ENCODE data around the gene RNASE12.
A peak's percentile ranks its signal among the peaks of the same experiment; 100 is the strongest.
"Not testable (repeated sequence)": the region's sequence is repeated elsewhere in the genome, so short reads cannot be mapped to it uniquely, and the experiment has no call there.

RNASE12 gene

DNA sequence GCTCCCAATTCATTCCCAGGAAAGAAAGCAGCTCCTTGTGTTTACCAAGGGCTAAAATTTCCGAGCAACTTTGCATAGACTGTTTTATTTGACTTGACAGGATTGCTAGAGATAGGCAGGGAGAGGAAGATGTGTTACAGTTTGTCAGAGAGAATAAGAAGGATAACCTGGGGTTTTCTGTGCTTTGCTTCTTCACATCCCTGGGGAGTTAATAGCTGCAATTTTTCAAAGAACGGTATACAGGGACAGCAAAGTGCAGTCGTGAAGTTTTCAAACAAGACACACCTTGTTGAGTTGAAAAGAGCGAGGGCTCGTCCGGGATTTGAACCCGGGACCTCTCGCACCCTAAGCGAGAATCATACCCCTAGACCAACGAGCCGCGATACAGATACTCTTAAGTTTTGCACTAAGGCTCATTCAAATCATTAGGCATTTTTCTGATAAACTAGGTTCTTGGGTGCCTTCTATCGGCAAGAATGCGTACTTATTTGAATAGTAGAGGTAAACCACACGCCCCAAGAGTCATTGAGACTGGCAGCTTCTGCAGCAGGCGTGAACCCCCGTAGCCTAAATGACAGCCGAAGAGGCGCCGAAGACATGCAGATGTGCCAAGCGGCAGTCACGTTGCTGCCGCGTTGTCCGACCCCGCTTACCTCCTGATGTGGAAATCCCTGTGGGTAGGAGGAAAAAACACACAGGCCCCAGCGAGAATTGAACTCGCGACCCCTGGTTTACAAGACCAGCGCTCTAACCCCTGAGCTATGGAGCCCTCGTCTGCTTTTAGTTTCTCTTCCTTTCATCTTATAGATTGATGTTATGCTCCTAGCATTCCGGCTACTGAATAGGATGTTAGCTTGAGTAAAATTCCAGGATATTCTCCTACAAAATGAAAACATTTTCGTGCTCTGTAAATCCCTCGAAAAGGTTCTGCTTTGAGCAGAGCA is 22.2 kb upstream of the RNASE12 start:
- DNase-seq (ENCODE audit: low read depth), result peak; percentile 67

DNA sequence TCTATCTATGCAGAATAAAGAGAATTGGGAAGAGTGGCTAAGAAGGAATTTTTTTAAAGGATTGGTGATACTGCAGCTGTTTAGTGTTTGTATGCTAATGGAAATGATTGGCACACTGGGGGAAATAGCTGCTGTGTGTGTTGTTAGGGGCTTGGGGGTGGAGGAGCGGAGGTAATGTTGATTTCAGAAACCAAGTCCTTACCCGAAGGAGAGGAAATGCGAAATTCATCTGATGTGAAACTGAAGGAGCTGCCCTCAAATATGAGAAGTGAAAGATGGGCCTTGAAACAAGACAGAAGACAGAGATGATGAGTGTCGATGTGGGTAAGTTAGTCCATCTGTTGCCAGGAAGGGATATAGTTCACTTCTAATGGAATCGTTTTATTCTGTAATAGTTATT is 21.2 kb upstream of the RNASE12 start:
- no peak for DNase-seq (ENCODE audit: low read depth)

DNA sequence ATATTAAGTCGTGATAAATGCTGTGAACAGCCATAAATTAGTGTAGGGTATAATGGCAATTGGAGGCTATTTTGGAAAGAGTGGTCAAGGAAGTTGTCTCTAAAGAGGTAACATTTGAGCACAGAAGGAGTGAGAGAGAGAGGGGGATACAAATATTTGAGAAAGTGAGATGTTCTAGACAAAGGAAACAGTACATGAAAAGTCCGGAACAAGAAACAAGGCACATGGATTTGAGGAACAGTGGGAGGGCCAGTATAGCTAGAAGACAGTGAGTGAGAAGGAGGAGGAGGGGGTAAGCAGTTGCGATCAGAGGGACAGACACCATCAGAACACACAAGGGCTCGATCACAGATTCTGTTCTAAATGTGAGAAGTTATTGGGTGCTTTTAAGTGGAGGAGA is 20.1 kb upstream of the RNASE12 start:
- DNase-seq (ENCODE audit: low read depth), result no peak

DNA sequence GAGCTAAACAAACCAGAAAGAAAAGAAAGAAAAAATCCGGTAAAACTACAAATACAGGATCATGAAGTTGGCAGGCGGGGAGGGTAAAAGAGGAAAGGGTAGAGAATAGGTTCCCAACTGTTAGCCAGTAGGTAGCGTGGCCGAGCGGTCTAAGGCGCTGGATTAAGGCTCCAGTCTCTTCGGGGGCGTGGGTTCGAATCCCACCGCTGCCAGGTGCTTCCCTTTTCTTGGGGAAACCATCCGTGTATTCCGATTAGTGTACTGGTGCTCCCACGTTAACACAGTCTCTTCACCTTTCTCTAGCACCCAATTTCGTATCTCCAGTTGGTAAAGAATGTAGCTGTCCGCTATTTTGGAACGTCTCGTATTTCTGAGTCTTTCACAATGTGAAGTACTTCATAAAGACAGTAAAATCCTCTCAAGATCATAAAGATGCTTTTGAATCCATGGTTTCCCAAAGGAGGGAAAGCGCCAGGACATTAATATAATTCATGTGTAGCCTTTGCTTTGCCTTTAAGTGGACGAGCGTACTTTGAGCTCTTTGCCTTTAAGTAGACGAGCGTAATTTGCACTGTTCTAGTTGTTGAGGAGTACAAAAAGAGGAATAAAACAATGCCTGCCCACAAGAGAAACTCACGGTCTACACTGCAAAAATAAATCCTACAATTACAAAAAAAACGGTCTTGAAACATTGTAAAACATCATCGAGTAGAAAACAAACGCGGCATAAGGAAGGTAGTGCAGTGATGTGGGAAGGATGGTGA is 19.0 kb upstream of the RNASE12 start:
- DNase-seq (ENCODE audit: low read depth), result peak; percentile 70

DNA sequence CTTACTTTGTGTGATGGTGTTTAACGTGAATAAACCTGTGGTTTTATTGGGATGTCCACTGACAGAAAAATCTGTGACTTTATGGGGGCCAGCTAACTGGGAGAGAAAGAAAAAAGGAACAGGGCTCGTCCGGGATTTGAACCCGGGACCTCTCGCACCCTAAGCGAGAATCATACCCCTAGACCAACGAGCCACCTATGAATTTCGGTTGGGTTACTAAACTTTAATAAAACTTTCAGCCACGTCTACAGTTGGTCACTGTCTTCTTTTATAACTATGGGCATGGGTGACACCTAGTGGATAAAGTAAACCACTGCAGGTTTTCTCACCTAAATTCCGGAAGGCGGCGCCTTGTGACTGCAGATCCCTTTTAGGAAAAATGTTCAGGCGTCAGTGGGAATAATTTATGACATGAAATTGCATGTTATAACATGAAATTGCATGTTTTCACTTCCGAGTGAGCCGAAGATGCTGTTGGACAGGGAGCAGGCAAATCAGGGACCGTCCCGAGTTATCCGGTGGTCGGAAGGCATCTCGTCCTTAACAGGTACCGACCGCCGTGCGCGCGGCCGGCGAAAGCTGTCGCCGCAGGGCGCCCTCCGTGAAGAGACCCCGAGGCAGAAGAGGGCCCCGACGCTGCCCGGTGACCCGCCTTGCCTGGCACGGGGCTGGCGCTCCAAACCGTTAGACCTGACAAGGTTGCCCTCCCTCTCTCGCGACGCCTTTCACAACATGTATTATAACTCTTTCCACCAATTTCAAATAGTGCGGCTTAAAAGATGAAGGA is 18.2 kb upstream of the RNASE12 start:
- DNase-seq (ENCODE audit: low read depth), result no peak

DNA sequence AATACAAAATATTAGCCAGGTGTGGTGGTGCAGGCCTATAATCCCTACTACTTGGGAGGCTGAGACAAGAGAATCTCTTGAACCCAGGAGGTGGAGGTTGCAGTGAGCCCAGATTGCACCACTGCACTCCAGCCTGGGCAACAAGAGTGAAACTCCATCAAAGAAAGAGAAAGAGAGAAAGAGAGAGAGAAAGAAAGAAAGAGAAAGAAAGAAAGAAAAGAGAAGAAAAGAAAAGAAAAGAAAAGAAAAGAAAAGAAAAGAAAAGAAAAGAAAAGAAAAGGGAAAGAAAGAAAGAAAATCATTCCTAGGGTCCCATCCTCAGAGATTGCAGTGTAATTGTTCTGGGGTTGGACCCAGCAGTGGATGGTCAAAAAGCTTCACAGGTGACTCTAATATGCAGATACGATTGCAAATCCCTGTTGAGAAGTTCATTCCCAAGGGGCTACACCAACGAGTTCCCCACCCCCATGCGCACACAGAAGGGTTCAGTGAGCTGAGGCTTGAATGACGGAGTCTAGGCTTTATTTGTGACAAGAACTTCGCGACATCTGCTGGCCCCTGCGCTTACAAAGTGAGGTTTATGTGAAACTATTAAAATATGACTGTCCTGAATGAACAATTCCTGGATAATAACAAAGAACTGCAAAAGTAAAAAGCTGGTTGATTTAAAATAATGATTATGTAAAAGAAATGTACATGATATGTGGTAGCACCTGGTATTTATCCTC is 17.4 kb upstream of the RNASE12 start:
- no peak for DNase-seq (ENCODE audit: low read depth)

DNA sequence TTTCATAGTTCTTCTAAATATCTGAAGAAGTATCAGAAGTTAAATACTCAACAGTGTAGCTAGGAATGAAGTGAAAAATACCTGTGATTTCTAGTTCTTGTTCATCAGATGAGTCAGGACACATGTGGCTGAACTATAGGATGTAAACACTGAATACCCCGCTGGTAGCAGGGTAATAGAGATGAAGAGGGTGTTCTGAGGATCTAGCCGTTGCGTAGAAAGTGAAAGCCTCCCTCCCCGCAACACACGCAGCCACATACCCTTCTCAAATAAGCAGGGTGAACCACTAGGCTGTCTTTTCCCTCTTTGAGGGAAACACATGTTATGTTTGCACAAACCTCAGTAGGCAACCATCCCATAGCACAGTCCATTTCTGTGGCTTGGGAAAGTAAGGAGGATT is 16.4 kb upstream of the RNASE12 start:
- no peak for DNase-seq (ENCODE audit: low read depth)

DNA sequence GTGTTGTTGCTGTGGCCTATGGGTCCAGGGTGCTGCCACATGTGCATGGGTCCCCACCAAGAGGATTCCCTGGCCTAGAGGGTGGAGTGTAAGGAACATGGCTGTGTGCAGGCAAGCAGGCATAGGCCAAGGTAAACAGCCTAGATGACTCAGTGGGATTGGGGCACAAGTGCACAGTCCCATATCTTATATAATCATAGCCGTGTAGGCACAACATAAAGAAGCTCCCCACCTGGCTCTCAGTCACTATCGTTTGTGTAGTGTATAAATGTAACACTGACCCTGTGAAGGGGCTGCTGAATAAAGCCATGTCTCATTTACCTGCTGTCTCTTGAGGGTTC is 15.7 kb upstream of the RNASE12 start:
- no peak for DNase-seq (ENCODE audit: low read depth)

DNA sequence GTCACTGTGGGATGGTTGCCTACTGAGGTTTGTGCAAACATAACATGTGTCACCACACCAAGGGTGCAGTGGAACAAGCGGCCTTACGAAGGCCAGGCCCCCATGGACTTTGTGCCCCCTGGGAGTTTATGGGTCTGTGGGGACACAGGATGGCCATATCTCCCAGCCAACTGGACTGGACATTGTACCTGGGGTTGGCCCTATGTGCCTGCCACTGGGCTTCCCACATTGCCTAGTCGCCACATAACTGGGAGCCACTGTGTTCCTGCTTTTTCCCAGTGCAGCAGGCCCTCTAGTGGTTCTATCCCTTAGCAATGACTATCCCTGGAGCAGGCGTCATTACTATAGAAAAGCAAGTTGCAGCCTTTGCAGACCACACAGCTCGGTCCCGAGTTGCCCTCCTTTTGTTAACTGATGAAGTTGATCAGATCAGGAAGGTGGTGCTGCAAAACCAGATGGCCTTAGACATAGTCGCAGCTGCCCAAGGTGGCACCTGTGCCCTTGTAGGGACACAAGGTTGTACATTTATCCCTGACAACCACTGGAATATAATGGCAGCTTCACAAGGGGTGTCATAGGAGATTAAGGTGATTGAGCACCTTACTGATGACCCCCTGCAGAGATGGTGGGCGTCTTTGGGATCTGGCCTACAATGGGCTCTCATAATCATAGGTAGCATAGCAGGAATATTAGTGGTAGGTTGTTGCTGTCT is 15.2 kb upstream of the RNASE12 start:
- DNase-seq (ENCODE audit: low read depth), result no peak

DNA sequence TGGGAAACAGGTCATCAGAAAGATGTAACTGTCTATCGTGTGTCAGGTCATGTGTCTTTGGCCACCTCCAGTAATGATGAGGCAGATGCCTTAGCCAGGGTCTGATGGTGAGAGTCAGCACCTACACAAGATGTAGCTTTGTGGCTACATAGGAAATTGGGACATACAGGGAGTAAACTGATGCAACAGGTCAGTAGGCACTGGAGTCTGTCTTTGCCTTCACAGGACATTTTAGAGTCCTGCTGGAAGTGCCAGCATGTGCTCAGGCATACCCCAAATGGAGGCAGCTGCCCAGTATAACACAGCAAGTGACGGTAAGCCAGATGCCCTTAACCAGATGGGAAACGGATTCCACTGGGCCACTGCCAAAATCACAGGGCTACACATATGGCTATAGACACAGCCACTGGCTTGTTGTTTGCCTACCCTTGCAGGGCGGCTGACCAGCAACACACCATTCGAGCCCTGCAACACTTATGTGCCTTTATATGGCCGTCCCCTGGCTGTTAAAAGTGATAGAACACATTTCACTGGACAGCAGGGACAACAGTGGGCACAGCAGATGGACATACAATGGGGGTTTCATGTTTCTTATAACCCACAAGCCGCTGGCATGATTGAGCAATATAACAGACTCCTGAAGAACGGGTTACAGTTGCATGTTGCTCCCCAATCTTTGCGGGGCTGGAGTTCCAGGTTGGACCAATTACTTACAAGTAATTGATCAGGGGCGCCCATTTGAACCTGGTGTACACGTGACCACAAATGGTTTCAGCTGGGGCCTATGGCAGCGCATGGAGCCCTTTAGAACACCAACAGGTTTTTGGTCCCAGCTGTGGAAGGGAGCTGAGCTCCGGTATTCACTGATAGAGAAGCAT is 12.9 kb upstream of the RNASE12 start:
- no peak for DNase-seq (ENCODE audit: low read depth)

DNA sequence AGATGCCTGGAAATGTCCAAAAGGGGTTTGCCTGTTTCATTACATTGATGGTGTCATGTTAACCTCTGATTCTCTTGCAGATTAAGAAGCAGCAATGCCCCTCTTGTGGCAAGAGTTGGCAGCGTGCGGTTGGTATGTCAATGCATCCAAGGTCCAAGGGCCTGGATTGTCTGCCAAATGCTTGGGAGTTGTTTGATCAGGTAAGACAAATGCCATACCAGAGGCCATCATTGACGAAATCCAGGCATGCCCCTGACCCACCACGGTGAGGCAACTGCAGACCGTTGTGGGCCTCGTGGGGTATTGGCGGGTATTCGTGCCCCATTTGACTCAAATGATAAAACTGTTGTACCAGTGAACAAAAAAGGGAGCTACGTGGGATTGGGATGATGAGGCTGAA is 11.4 kb upstream of the RNASE12 start:
- no peak for DNase-seq (ENCODE audit: low read depth)

DNA sequence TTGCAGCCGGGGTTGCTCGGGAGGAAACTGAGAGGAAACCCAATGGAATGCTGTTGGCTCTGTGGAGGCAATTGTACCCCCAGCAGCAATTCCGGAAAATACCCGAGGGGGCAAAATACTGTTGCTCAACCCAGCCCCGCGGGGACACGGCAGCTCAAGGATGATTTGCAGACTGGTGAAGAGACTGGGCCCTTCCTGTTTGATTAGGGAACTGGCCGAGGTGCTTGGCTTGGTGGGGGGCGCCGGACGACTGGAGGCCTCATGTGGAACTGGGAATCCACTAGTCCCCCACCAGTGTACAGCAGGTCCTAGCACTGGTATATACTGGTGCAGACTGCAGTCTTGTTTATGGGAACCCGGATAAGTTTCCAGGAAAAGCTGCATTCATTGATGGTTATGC is 10.3 kb upstream of the RNASE12 start:
- DNase-seq (ENCODE audit: low read depth), result no peak

DNA sequence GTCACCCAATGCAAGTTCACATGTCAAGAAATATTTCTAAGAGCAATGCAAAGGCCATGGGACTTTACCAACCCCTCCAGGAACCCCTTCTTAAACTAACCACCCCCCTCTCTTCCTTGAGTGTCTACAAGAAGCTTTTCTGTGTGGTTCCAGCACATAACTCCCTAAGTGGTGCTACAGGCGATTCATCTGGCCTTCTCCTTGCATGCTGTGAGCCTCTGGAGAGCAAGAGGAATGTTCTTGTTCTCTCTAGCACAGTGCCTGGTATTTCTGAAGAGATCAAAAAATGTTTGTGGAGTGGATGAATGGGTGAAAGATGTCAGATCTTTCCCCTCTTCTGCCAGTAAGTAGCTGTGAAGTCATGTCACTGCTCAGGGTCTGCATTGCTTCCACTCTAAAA is 5.9 kb upstream of the RNASE12 start:
- no peak for DNase-seq (ENCODE audit: low read depth)

DNA sequence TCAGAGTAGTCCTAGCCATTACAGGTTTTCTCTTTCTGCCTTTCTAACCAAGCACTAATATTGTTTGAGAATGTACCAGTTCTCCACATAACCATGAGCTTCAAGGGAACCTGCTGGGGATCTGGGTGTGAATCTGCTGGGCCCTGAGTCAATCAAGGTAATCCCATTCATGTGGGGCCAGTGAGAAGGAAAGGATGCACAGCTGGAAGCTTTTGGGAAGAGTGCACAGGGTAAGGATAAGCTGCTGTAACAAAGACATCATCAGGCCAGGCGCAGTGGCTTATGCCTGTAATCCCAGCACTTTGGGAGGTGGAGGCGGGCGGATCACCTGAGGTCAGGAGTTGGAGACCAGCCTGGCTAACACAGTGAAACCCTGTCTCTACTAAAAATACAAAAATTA is 4.5 kb upstream of the RNASE12 start:
- not testable (repeated sequence) for DNase-seq (ENCODE audit: low read depth)

DNA sequence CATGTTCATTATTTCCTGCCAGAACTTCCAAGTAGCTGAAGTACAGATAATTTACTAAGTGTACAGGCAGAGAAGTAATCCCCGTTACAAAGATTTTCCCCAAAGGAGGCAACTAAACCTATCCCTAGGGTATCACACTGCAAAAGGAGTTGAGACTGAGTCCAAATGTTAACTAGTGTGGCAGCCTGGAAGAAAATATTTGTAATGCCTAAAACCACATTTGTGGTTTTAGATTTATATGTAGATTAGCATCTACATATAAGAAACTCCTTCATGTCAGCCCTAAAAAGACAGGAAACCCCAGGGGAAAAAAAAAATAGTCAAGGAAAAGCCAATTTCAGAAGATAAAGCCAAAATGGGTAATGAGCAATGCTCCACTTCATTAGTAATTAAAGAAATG is 1.4 kb upstream of the RNASE12 start:
- no peak for DNase-seq (ENCODE audit: low read depth)

DNA sequence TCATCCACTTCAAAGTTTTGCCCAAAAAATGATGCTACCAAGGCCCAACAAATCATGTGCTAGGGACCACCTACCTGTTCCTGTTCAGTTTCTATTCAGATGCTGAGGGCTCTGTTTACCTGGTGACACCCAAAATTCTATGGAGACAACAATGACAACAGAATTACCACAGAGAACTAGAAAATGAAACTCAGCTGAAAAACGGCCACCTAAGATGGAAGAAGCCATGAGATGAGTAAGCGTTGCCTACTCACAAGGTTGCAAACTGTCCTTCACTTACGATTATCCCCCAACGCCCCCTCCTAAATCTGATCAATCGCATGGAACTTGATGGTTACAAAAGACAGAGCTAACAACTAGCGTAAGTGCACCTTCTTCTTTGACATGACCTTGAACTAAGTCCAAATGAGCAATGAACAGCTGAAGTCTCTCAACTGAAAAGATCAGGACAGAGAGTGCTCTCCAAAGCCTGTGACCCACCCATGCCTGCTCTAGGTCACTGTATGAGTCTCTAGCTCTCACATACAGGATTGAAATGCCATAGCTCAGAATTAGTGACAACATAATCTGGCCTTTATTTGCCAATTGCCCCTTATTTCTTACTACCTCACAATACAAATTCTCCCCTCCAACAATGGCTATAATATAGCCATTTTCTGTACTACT is 3.6 kb downstream of the RNASE12 start, which contains the start of gene RNASE11:
RNASE11 (minus strand) TSS at position 513 of the 666 bp plus-strand sequence.
- no peak for DNase-seq (ENCODE audit: low read depth)

DNA sequence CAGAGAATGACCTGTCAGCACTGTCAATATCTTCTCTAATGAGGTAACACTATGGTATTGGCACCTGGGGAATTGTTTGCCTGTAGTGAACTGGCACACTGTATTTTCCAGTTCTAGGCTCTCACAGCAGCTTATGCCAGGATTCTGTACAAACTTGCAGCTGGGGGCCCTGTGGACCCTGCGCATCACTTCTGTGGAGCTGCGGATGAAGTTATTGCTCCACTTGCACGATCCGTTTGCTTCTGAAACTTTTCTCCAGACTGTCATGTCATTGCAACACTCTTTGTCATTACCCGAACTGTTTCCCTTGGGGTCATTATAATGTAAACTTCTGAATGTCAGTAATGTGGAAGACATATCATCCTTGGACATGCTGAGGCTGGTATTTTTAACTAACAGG is 7.3 kb downstream of the RNASE12 start:
- no peak for DNase-seq (ENCODE audit: low read depth)

DNA sequence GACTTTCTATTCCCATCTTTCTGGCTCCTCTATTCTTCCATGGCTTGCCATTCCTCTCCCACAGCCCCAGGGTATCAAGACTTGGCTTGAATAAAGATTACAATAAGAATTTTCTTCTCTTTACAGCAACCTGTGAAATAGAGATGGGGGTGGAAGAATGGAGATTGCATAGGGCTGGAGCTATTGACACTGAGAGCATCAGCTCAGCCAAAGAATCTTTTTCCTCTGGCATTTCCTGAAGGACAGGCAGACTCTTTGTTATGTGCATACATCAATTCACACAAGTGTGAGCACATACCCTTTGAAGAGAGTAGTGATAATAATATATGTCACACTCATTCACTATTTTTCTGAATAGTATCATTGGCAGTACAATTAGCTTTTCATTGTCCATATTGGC is 8.0 kb downstream of the RNASE12 start:
- no peak for DNase-seq (ENCODE audit: low read depth)

DNA sequence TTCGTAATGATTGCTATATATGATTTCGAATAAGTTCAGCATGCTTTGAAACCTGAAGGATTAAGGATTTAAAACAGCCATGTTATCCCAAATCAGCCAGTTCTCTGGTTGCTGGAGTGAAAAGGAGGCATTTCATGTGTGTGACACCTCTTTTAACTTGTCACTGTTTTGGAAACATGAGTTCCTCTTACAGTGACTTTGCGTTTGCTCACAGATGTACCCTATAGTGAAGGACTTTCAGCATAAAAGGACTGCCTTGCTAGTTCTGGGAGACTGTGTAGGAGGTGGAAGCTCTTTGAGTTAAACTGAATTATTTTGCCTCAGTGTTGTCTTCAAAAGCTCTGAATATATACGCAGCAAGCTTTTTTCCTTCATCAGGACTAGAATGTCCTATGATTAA is 10.9 kb downstream of the RNASE12 start:
- DNase-seq (ENCODE audit: low read depth), result no peak

Measured in stimulated activated CD8-positive, alpha-beta memory T cell treated with anti-CD3 and anti-CD28 coated beads, Interleukin-7, amount 100 ng/mL, for 24 hours (primary cell).